Ascending aorta (tissue), 2 donors: ENCODE measurements around the gene TIMM23. TPM values are rescaled to one million over a fixed set of nuclear protein-coding genes. Genes with fewer than 3 reads are reported as not detected.

Experiments
- DNase-seq, 2 donors: peaks; one replicate each; pipeline ENCODE4 v3.0.0-alpha.2; 2019; ENCODE audit warnings: low spot score in 2 of 2
- H3K27ac ChIP-seq, 2 donors: fragments of 200-600 bp; sonication (generic); one replicate each; pipeline ENCODE4 v1.5.1; 2016 to 2017; ENCODE audit warnings: mild to moderate bottlenecking in 1 of 2
- H3K27me3 ChIP-seq: fragments of 200-600 bp; sonication (generic); one replicate; pipeline ENCODE4 v1.5.1; 2017
- H3K36me3 ChIP-seq, 2 donors: fragments of 200-600 bp; sonication (generic); one replicate each; pipeline ENCODE4 v1.5.1; 2016
- H3K4me1 ChIP-seq, 2 donors: fragments of 200-600 bp; sonication (generic); one replicate each; pipeline ENCODE4 v1.5.1; 2016 to 2017; ENCODE audit warnings: mild to moderate bottlenecking in 1 of 2
- H3K4me3 ChIP-seq, 2 donors: fragments of 200-600 bp; sonication (generic); one replicate each; pipeline ENCODE4 v1.5.1; 2016 to 2017; ENCODE audit warnings: mild to moderate bottlenecking in 1 of 2
- H3K9me3 ChIP-seq, 2 donors: fragments of 200-600 bp; sonication (generic); one replicate each; pipeline ENCODE4 v1.5.1; 2016
- CTCF ChIP-seq, 3 experiments: fragments of 200-600 bp in 2 of 3; fragments of 450-650 bp in 1 of 3; sonication (generic) in 2 of 3; IDR thresholded peaks; one replicate each; pipeline ENCODE4 v1.5.1; 2016 to 2019; ENCODE audit warnings: antibody characterized with exemption in 3 of 3, mild to moderate bottlenecking in 1 of 3, moderate library complexity in 1 of 3
- intact Hi-C: fragments of 100-400 bp; cut with DNase I; formaldehyde crosslinking; loops from one replicate; pipeline ENCODE4 v1.15.1; 2023
- total RNA-seq: library from RNA; depleted of rRNA; stranded (reverse); fragments of >200 nt; gene quantifications from one replicate; pipeline ENCODE4 v1.1.0, GENCODE V29; 2016

The TIMM23 gene
- total RNA-seq, 1 donor from 2014 or later, result 19.3 TPM

DNA sequence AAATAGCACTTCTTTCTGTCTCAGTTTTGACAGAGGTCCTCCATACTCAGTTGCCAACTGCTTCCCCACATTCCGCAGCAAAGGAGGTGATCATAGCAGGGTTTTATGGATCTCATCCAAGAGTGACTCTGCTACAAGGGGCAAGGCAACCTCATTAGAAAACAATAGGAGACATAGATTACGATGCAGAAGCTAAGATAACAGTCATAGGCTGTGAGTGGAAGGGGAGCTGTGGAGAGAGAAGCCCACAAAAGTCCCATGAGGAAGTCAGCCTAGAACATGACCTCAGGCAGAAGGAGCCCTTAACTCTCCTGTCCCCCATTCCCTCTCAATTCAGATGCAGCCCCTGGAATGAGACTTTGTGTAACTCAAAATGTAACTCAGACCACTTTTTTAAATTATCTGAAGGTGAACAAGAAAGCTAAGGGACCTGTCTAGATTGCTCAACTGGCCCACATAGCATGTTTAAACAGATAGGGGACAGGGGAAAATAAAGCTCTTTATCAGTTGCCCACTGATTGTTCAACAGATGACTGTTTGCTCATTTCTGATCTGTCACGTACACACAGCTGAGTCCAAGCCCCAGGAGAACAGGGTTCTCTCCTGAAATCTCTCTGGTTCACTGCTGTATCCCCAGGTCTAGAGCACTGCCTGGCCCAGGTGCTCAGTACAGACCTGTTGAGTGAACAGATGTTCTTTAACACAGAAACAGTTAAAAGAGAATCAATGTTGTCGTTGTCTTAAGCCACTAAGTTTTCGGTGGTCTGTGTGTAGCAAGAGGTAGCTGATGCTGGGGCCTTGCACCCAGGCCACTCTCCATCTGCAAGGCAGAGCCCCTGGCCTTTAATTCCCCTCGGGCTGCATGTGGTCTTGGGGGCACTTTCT lies 59.6 kb downstream of the TIMM23 start:
- Histone ChIP-seq H3K36me3 (no peaks in the 10 kb centered on the region), H3K27me3 (no peaks in the 10 kb centered on the region), H3K4me3 (no peak overlapping the region), H3K9me3 (no peaks in the 10 kb centered on the region), H3K4me1 (peaks cover 0 to 21% of the 10 kb centered on the region in 2 donors), H3K27ac (no peak overlapping the region)
- DNase-seq, result no peak
- TF ChIP-seq CTCF (IDR thresholded peaks at IDR 0.05), result no peak
- intact Hi-C loops, result loop anchor here (1.0 kb wide), 1 partner anchor 9 kb away; no protein-coding TSS in a partner anchor

DNA sequence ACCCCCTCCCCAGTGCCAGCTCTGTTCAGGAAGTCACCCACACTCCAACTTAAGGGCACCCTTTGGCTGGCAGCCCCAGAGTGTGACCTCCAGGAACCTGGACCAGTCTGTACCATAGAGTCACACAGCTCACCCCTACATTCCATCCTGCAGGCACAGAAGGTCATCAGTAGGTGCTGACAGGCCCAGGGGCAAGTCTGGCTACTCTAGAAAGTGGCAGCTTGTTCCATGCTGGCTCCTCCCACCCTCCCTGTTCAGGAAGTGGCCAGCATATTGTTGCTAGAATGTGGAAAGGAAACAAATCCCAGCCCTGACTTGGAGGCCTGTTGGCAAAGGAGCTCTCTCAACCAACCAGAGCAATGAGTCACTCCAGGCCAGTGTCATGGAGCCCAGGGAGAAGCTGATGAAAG lies 61.3 kb downstream of the TIMM23 start:
- Histone ChIP-seq H3K4me1 (peaks cover 0 to 12% of the 10 kb centered on the region in 2 donors), H3K4me3 (no peak overlapping the region), H3K27me3 (no peaks in the 10 kb centered on the region), H3K27ac (no peak overlapping the region), H3K36me3 (no peaks in the 10 kb centered on the region), H3K9me3 (no peaks in the 10 kb centered on the region)
- DNase-seq, result no peak
- no peak for TF ChIP-seq CTCF (IDR thresholded peaks at IDR 0.05)
- intact Hi-C loops, result no loop called here

DNA sequence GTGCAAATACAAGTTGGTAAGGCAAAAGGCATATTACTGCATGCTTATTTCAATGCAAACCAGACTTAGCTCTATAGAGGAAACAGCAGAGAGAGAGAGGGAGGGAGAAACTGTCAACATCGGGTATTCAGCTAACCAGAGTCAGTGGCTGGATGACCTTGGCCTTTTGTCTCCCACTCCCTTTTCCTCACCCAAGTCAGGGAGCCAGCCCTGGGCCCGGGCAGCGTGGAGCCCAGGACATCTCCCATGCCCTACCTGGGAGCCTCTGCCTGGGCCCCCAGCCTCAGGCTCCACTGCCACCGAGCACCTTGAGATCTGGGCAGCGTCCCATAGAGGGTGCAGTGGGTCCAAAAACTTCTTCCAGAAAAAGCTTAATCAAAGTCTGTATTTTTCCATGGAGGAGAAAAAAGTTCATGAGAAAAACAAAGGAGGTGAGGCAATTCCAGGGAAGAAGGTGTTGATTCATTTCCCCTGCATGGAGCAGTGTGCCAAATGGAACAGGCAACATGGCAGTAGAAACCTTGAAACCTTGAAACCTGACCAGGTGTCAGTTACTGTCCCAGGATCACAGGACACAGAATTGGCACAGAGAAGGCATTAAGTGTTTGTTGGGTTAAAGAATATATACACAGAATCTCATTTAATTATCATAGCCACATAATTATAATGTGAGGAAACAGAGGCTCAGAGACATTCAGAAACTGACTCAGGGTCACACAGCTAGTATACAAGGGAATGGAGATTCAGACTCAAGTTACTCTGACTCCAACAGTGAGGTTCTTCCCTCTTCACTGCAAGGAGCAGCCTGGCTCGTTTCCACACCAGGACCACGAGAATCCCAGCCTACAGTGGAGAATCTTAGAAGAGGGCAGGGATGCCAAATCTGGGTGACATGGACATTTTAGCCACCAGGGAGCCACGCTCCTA lies 63.9 kb downstream of the TIMM23 start:
- H3K9me3 ChIP-seq, result no peaks in the 10 kb centered on the region
- no peak for TF ChIP-seq CTCF (IDR thresholded peaks at IDR 0.05)
- no peak overlapping the region for H3K4me3 ChIP-seq
- no peaks in the 10 kb centered on the region for H3K4me1 ChIP-seq
- H3K27ac ChIP-seq, result no peak overlapping the region
- no peaks in the 10 kb centered on the region for H3K27me3 ChIP-seq
- intact Hi-C loops, result no loop called here
- no peaks in the 10 kb centered on the region for H3K36me3 ChIP-seq
- DNase-seq, result no peak

GRCh38 chr10:46037107-46037825 lies 65.0 kb downstream of the TIMM23 start:
- no peaks in the 10 kb centered on the region for H3K9me3 ChIP-seq
- no peak overlapping the region for H3K27ac ChIP-seq
- H3K4me3 ChIP-seq, result no peak overlapping the region
- no peak for TF ChIP-seq CTCF (IDR thresholded peaks at IDR 0.05)
- H3K27me3 ChIP-seq, result no peaks in the 10 kb centered on the region
- H3K4me1 ChIP-seq, result no peaks in the 10 kb centered on the region
- DNase-seq, result no peak
- no peaks in the 10 kb centered on the region for H3K36me3 ChIP-seq
- intact Hi-C loops, result no loop called here

DNA sequence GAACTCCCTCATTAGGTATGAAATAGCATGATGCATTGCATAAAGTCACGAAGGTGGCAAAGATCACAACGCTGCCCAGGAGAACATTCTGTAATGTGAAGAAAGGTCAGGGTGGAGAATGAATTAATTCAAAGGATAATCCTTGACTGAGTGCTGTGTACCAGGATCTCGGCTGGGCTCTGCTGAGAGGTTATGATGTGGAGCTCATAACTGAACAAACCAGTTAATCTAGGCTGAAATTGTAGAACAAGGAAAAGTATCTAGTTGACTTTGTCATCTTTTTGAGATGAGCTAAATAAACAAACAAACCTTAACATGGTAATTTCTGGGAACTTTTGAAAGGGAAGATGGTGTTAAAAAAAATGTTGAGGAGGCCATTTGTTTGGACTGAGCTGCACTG lies 67.7 kb downstream of the TIMM23 start:
- TF ChIP-seq CTCF (IDR thresholded peaks at IDR 0.05), result no peak
- Histone ChIP-seq H3K4me3 (no peak overlapping the region), H3K27me3 (no peaks in the 10 kb centered on the region), H3K36me3 (no peaks in the 10 kb centered on the region), H3K27ac (no peak overlapping the region), H3K4me1 (no peaks in the 10 kb centered on the region), H3K9me3 (no peaks in the 10 kb centered on the region)
- intact Hi-C loops, result no loop called here
- DNase-seq, result no peak
